Non-pigmented ciliary epithelial cell (primary cell): Measurements from ENCODE around the gene APCDD1L.

ENCODE experiments used
- DNase-seq: peaks from one replicate; pipeline ENCODE4 v3.0.0-alpha.2; 2010; ENCODE audit warnings: low read depth

Gene APCDD1L

DNA sequence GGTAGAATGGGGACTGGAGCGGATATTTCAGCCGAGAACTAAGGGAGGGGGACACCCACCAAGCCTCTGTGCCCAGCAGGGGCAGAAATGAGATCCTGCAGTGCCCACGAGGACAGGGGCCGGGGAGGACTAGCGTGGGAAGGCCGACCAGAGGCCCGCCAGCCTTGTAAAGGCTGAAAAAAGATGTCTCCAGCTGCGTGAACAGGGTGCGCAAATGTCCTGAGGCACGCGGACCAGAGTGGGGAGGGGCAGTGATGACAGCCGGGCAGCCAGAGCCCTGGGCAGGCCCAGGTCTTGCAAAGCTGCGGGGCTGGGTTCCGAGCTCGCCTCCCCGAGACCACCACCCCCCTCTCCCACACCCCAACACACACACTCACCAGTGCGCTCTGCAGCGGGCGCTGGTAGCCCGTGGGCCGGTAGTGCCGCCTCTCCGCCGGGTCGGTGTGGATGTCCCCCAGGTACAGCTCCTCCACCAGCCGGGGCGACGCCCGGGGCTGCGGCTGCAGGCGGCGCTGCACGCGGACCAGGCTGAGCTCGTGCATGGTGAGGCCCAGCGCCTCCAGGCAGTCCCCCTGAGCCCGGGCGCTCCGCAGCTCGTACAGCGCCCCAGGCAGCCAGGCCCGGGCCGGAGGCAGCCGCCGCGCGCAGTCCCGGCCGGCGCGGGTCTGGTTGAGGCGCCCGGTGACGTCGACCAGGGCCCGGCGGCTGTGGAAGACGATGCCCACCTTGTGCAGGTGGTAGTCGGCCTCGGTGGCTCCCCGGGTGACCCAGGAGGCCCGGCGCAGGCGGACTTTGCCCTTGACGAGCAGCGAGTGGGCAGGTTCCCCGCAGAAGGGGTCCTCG is 48.2 kb downstream of the APCDD1L start:
- DNase-seq = no peak

DNA sequence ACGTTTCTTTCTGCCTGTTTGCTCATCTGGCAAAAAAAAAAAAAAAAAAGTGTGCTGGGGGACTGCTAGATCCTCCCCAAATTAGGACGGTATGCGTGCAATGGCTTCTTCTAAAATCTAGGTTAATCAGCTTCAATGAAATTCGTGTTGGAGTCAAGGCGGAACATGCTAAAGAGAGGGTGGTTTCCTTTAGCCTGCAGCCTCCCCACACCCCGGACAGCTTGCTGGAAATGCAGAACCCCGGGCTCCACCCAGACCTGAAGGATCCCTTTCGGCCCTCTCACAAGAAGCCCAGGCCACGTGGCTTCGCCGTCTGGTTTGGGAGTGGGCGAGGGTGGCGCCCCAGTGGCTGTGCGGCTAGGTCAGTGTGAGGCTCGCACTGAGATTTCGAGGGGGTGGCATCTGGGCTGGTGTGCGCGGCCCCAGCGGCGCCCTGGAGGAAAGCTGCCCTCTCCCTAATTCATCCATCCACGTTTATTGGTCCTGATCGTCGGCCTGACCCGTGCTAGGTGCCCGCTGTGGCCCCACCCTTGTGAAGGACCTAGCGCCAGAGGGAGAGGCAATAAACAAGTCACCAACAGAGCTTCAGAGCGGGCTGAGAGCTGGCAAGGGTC is 49.0 kb downstream of the APCDD1L start:
- DNase-seq = no peak

DNA sequence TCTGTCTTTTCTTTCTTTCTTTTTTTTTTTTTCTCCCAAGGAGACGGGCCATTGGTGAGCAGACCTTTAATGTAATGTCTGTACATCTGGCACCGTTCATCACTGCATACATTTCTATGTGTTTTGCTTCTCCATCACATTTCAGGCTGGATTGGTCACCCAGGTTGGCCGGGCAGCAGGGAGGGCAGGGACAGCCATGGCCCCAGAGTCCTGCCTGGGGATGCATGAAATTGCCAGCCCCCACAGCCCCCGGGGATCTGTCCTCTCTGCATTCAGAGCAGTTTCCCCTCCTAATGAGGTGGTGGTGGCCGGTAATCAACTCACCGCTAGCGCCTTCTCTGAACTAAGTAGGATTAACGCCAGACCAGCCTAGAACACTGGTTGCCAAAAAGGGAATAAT is 50.4 kb downstream of the APCDD1L start:
- DNase-seq = no peak

DNA sequence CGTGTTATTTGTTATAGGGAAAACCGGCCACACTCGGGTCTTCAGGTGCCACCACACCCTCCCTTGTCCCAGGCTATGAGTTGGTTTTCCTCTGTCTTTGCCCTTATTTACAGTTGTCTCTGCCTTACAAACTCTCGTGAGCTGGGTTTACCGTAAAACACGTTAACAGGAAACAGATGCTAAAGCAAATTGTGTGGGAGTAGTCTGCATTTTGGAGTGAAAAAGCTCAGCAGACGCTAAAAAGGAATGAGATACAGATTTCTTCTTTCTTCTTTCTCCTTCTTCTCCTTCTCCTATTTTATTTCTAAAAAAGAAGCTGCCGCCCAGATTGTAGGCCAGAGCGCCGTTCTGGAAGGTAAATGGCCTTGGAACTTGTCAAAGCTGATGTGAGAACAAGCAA is 51.9 kb downstream of the APCDD1L start:
- no peak for DNase-seq

DNA sequence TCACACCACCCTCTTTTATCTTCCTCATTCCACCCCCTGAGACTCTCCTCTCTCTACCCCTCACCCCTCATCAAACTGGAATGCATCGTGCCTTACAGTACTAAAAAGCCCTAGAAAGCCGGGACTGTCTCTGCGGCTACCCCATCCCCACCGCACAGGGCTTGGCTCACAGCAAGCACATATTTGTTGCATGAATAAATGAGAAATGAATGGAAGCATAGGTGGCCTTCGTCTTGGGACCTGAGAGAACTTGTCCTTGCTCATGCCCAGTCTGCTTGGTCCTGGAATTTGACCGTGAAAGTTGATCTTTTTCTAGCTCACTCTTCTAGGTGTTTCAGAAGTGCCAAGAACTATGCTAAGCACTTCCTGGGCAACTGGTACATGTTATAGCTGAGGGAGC is 53.3 kb downstream of the APCDD1L start:
- no peak for DNase-seq

DNA sequence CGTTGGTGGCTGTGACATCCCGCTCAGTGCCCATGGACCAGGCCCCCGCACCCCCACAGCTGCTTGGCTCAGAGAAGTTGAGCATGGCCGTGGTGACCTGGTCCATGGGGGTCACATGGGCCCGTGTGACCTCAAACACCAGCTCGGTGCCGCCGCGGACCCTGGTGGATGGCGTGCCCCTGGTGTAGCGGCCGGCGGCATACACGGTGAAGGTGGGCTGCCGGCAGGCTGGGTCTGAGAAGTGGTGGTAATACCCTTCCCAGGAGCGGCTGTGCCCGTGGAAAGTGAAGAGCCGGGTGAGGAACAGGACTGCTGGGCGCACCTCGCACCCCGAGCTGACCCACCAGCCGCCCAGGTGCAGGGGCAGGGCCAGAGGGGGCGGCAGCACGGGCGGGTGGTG is 54.1 kb downstream of the APCDD1L start:
- DNase-seq = no peak

DNA sequence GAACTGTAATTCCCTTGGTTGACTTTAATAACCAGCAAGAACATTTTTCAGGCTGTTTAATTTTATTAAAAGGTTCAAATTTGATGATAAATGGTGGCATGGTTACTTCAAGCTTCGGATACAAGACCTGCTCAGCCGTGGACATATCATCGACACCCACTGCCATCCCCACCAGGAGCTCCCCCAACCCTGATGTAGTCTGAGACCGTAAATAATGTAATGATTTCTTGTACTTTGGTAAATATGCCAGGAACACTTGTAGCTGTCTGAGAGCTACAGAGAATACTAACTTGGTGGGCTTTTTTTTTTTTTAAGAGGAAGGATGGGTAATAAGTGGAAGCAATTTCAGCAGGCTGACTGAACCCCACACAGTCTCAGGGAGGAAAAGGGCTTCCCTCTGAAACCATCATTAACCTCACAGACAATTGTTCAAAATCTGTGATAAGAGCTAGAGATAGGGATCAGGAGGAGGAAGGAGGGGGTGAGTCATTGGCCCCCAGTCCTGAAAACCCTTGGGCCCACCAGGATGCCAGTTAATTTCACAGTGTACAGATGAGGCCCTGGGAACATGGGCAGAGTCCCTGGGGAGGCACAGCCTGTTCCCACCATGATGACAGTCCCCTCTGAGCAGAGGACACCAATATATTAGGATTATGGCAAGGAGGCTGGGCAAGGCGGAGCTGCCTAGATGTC is 56.0 kb downstream of the APCDD1L start:
- DNase-seq = no peak

DNA sequence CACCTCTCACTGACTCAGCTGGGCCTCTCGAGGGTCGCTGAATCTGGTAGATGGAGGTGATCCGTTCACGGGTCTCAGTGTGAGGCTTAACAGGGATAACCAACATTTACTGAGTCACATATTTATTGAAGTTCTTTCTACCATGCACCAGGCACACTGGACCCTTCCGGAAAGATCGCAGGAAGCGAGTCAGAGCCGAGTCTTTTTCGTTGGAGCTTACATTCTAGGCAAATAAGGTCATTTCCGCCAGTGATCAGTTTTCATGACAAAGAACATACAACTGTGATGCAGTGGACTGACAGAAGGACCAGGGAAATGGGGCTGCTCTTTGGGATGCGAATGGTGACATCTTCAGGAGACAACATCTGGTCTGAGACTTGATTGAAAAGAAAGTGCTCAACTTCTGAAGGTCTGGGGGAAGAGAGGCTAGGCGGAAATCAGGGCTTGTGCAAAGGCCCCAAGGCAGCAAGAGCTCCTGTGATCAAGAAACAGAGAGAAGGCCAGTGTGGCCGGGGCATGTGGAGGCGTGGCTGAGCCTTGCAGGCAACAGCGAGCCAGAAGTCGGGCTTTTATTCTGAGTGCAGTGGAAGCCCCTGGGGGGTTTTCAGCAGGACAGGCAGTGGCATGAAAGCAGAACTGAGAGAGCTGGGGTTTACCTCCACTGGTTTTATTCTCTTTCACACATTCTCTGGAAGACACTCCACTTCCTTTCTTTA is 56.7 kb downstream of the APCDD1L start:
- DNase-seq = no peak

DNA sequence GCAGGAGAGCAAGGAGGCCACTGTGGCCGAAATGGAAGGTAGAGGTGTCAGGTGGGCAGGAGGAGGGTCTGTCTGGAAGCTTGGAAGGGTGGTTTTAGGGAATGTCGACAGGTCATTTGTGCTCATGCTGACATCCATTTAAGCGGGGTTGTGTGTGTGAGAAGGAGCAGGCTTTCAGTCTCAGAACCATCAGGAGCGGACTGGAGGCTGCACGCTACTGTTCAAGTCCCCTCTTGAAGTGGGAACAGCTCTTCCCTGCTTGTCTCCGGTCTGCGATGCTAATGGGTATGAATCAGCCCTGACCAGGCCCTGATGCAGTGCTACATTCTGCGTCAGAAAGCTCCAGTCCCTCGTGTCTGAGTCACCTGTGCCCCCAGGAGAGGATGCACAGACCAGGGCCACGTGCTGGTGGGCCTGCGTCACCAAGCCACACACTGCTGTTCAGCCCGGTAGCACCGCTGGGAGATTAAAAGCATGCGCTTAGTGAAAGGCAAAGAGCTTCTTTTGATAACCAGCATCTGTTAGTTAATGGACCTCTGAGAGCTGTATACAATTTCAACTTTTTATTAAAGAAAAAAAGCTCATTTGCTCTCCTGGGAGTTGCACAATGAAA is 58.0 kb downstream of the APCDD1L start:
- DNase-seq = peak; percentile 71

DNA sequence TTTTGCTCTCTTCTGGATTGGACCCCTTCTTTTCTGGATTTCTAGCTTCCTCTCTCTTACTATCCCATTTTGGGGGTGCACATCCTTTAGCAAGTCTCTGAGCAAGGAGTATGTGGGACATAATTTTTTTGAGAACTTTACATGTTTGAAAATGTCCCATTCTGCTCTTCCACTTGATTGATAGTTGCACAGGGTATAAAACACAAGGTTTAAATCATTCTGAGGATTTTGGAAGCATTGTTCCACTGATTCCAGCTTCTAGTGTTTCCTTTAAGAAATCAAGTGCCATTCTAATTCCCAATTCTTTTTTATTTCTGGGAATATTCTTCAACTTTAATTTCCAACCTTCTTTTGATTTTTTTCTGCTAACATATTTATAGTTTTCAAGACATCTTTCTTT is 60.7 kb downstream of the APCDD1L start:
- DNase-seq = no peak

DNA sequence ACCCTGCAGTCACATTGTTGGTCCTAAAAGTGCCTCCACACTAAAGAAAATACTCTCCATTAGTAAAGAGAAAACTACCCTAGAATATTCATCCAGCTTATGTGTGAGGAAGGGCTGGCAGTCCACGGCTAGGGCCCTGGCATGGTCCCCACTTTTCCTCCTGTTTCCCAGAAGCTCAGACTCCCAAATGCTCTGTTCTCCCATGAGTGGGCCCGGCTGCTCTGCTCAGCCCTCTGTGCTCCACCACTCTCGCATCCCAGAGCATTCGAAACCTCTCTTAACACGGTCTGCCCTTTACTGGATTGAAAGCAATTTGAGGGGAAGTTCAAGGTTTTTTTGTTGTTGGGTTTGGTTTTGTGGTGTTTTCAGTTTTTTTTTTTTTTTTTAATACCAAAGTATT is 61.8 kb downstream of the APCDD1L start:
- DNase-seq = no peak

DNA sequence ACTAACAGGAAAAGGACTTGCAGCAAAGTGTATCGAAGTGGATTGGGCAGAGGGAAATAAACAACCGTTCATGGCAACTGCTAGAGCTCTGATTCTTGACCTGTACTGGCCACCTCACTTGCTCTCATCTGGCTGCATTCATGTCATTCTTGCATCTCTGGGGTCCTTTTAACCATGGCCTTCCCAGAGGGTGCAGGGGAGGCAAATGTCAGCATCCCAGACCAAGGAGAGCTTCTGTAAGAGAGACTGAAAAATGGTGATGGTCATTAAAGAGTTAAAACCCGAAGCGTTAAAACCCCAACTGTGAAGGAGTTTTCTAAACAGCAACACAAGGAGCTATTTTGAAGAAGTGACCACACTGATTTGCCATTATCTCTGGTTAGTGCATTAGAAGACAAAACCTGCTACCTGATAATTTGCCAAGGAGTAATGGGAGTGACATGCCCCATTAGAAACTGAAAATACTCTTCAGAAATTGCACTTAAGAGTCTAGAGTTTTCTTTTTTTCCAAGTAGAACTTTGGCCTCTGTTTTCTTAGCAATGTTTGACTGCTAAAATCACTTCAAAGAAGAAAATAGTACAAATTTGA is 62.4 kb downstream of the APCDD1L start:
- no peak for DNase-seq

DNA sequence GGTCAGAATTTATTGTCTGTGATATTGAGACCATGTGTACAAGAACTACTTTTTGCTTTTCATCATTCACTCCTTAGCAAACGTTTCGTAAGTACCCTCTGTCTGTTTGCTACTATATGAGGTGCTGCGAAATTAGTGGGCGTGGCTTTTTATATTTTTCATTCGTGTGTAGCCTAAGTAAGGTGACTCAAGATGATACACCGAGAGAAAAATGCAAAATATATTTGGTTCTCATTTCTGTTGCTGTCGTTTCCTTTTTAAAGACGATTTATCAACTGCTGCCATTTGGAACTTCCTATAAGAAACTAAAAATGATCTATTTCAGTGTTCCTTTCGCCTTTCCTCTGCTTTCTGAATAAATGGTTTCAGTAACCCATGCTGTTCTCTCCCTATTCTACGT is 64.9 kb downstream of the APCDD1L start:
- DNase-seq = no peak

DNA sequence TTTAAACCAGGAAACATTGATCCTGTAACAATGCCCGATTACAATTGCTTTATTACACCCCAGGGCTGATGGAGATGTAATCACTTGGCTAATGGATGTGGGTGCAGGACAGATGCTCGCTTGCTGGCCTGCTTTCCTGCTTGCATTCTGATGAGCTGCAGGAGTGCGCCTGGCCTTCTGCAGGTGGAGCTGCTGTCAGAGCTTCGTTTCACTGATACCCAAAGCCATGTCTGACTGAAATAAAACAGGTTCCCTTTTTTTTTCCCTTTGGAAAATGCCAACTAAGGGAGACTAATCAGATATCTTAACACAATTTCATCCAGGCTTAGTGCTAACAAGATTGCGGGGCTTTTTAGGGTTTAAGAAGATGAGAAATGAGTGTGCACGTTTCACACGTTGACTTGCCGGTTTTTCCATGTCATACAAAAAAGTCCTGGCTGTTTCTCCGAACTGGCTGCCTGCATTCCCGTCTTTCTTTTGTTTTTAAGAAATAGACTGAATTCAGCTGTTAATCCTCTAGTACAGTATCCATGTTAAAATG is 65.4 kb downstream of the APCDD1L start:
- DNase-seq = no peak

DNA sequence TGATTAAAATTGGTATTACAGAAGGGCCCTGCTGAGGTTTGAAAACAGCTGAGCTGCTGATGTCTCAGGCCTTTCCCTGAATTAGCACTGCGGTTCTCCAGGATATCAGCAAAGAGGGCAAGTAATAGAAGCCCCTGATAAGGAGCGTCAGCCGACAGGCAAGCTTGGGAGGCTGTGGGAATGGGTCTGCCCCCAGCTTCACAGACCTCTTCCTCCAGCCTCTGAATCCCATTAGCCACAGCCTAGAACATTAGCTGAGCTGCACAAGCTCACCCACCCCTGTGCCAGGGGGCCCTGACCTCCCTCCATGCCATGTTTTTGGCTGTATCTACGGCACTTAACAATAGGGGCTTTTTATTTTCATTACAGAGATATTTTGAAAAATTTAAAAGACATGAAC is 66.2 kb downstream of the APCDD1L start:
- DNase-seq = no peak

DNA sequence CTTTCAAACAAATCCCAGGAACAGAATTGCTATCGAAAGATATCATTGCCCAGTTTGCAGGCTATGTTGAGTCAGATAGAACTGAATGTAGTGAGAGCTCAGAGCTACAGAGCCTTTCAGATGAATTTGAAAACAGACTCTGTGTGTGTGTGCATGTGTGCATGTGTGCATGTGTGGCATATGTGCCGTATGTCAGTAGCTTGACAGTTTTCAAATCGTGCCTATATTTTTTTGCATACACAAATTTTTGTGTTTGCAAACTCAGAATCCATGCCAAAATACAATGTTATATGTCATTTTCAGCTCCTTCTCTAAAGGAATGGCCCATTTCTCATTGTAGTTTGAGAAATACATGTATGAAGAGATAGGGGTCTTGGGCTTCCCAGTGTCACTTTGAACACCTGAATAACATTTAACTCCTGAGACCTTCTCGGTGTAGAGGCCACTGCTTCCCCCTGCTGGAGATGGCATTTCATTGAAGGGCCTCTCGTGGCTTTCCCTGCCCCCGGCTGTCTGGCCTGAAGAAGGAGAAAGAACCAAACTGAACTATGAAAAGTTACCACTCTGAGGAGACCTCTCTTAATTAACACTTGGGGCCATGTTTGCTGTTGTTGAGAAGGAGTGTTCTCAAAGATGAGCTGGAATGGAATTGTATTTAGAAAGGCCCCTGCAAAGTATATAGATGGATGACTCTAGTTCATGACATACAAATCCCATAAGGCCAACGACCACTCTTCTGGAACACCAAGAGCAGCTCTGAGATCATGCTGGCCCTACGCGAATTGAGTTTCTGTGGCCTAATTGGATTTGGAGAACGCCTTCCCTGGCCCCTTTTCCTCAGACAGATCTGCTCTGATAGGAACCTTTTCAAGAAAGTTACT is 67.4 kb downstream of the APCDD1L start:
- DNase-seq = no peak

DNA sequence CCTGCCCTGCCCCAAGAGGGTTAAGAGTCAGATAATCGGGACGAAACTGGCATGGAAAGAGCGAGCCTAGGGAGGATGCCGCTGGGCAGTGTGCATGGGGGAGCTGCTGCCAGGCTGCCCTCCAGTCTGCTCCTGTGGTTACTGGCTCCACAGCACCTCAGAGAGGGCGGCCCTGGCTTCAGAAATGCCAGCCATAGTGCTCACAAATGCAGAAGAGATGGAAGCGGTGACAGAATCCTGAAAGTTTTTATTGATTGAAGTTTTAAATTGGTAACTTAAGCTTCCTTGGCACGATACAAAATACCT is 68.3 kb downstream of the APCDD1L start:
- no peak for DNase-seq

DNA sequence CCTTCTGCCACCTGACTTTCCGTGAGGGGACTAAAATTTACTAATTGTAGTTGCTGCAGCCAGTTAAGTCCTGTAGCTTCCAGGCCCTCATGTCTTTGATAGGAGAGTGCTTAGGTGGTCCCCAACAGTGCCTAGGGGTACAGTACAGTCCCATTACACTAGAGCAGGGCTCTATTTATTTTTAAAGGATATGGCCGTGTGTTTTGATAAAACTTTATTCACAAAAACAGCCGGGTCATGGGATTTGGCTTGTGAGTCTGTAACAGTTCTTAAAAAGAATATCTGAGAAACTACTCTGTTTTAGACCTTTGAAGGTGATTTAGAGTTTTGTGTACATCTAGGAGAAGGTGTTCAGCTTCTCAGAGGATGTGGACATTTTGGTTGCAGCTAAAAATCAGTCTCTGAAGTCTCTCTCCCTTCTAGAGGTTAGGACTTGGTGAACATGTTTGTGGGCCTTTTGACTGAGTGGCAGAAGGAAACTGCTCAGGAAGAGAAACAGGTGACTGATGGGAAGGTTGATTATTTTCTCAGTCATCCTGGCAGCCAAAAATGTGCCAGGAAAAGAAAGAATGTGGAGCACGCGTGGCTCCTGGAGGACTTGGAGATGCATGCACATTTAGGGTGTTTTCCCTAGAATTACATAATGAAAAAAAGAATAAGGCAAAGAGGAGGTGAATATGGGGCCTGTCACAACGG is 68.8 kb downstream of the APCDD1L start:
- DNase-seq = no peak

DNA sequence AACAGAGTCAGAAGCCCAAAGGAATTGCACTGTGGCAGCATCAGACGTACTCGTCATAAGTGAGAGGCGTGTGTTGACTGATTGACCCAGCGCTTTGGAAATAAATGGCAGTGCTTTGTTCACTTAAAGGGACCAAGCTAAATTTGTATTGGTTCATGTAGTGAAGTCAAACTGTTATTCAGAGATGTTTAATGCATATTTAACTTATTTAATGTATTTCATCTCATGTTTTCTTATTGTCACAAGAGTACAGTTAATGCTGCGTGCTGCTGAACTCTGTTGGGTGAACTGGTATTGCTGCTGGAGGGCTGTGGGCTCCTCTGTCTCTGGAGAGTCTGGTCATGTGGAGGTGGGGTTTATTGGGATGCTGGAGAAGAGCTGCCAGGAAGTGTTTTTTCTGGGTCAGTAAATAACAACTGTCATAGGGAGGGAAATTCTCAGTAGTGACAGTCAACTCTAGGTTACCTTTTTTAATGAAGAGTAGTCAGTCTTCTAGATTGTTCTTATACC is 70.4 kb downstream of the APCDD1L start:
- no peak for DNase-seq

DNA sequence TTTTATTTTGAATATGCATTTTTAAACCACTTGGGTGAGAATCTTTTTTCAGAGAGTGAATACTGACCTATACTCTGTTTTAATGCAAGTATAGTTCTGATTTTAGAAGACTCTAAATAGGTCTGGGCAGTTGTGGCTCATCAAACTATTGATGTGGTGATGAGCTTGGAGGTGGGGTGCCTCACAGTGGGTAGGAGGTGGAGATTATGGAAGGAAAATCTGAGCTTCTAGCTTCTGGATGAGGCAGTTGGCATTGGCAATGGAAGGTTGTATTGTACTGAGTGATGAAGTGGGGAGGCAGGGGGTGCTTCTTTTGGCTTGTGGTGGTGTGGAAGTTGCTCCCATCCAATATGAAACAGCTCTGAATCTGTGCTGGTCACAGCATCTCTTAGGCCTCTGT is 73.5 kb downstream of the APCDD1L start:
- no peak for DNase-seq
